ENCODE measurements around the gene ATP8B1. TPM values are rescaled to one million over a fixed set of nuclear protein-coding genes. Genes with fewer than 3 reads are reported as not detected.

ATP8B1 gene
- total RNA-seq (2011; cell fraction: chromatin; rRNA removed; ENCODE audit: low replicate concordance), result 0.79 TPM in 1 of 2 replicates, not detected in the other
- under 0.01 and 0.13 TPM in 2 replicates for total RNA-seq (2011; cell fraction: nucleolus; rRNA removed)
- 0.07 TPM in 1 of 2 replicates, not detected in the other for total RNA-seq (2011; cell fraction: nucleoplasm; rRNA removed)
- 0.04 TPM in 1 of 2 replicates, not detected in the other for total RNA-seq (2014; rRNA removed)
- 0.04 and 0.22 TPM in 2 replicates for total RNA-seq (2014; rRNA removed; fragmentation: Illumina TruSeq; extraction: Trizol)
- total RNA-seq (2015; rRNA removed; fragmentation: Illumina TruSeq; extraction: Trizol), result 0.04 TPM in 1 of 2 replicates, not detected in the other
- total RNA-seq (2021), result 0.20 and 0.22 TPM in 2 replicates
- 0.01 and 0.07 TPM in 2 replicates for polyA plus RNA-seq (2011; rRNA removed)
- 0.01 and 0.55 TPM in 2 replicates for polyA plus RNA-seq (2011; cell fraction: cytosol; rRNA removed)
- polyA plus RNA-seq (2011; cell fraction: nucleus; rRNA removed), result 0.04 TPM in 1 of 2 replicates, not detected in the other
- polyA plus RNA-seq (2012), result 0.08 TPM in 2 replicates
- 0.03 TPM in 1 of 2 replicates, not detected in the other for polyA plus RNA-seq (2014; fragmentation: Illumina TruSeq; extraction: Trizol)
- not detected for polyA plus RNA-seq (2014; fragmentation: Nextera tagmentation; extraction: Ambion mirVana)
- polyA plus RNA-seq (2014; rRNA removed), result 0.01 TPM in 1 of 2 replicates, not detected in the other
- 0.14 and 0.24 TPM in 2 replicates for polyA minus RNA-seq (2011; rRNA and poly(A)+ RNA removed)
- polyA minus RNA-seq (2011; cell fraction: cytosol; rRNA and poly(A)+ RNA removed), result not detected in 2 replicates
- 0.22 TPM in 1 of 2 replicates, not detected in the other for polyA minus RNA-seq (2011; cell fraction: nucleus; rRNA and poly(A)+ RNA removed)
- percentile 15 among the genes with signal in this experiment for Bru-seq, nascent RNA
- BruChase-seq, experiment 1, labeled RNA remaining after a 2-hour chase, result percentile 15 among the genes with signal in this experiment
- percentile 12 among the genes with signal in this experiment for BruChase-seq, experiment 2, labeled RNA remaining after a 6-hour chase
- long read RNA-seq, experiment 1, result 0 reads
- long read RNA-seq, experiment 2, result 0 reads
- long read RNA-seq, experiment 3, result 0 reads

GRCh38 chr18:57803103-57803969 is at the start of gene ATP8B1:
Gene ATP8B1, minus strand, starts transcription at chr18:57803315. Its CDS starts 71,508 bp downstream, at chr18:57731807.
- no peak for FAIRE-seq
- ChIA-PET CTCF (ENCODE audit: low intra/inter-chr PET ratio) (no interaction called here), POLR2A (interaction anchor here (0.7 to 0.9 kb wide), 2 partner anchors 184 to 420 kb away, joined by 3 read pairs; no protein-coding TSS in a partner anchor)
- H3K4me1 ChIP-seq (replicated peaks in 1 of 2; ENCODE audit: control insufficient read depth in 2 of 2, insufficient read depth in 2 of 2, low read length in 2 of 2), result peaks cover 0 to 22% of the 10 kb centered on the region in 2 experiments; a peak in 2 of 5 replicates
- H3K9me1 ChIP-seq (ENCODE audit: control insufficient read depth, insufficient read depth, low read length), result no peaks in the 10 kb centered on the region
- H3K4me2 ChIP-seq (ENCODE audit: insufficient read depth, low read length), result no peak within 1 kb of the TSS
- peaks cover 12 to 28% of the 10 kb centered on the region in 2 experiments; a peak in 3 of 5 replicates for H3K27me3 ChIP-seq (ENCODE audit: control insufficient read depth in 2 of 2, insufficient read depth in 2 of 2, low read length in 2 of 2)
- DNase-seq (ENCODE audit: extremely low read depth in 1 of 4, low spot score in 3 of 4), result peak in 3 of 4 experiments; percentile 11 to 22 (median 18)
- ATAC-seq, result peak; percentile 49
- WGBS (ENCODE audit: insufficient coverage, low coverage, missing lambda C conversion rate), result 65% methylated on average over 10 of the region's 77 CpGs
- peak within 1 kb of the TSS; percentile 10; the same call in 1 of the 2 replicates for H3K4me3 ChIP-seq
- intact Hi-C loops (cut with micrococcal nuclease), result no loop called here
- H3K27ac ChIP-seq (ENCODE audit: extremely low read depth, low read depth, low read length), result no peak within 1 kb of the TSS
- H3K36me3 ChIP-seq (ENCODE audit: control insufficient read depth, insufficient read depth, low read length), result no peaks in the 10 kb centered on the region
- H3K9ac ChIP-seq (ENCODE audit: insufficient read depth in 1 of 2, low read depth in 2 of 2, low read length in 2 of 2), result peak within 1 kb of the TSS in 1 of 2 experiments; percentile 35; a peak in 1 of 4 replicates
- in situ Hi-C loops (cut with MboI), result no loop called here
- TF ChIP-seq BRF2 (IDR thresholded peaks at IDR 0.05; ENCODE audit: borderline replicate concordance, insufficient read depth, insufficient read length) (no peak), ZBTB33 (CRISPR knock-in tag; IDR thresholded peaks at IDR 0.05) (peak; percentile 76)
- no TSS peak for BruUV-seq (replicated peaks)
- no peaks in the 10 kb centered on the region for H3K79me2 ChIP-seq (ENCODE audit: control insufficient read depth, insufficient read depth, low read length)
- no peak within 1 kb of the TSS for H2AFZ ChIP-seq (ENCODE audit: low read depth, low read length)
- no peaks in the 10 kb centered on the region for H4K20me1 ChIP-seq (replicated peaks; ENCODE audit: control insufficient read depth, insufficient read depth, low read length)
- H3K9me3 ChIP-seq (replicated peaks; ENCODE audit: control insufficient read depth, insufficient read depth, low read depth, low read length), result no peaks in the 10 kb centered on the region
